Measurements from ENCODE around the gene C19orf12. TPM values are rescaled to one million over a fixed set of nuclear protein-coding genes. Genes with fewer than 3 reads are reported as not detected.

C19orf12 gene
- total and polyA plus RNA-seq, 2 experiments from 2014 or later = 11.4 to 17.2 TPM

- H3K27ac Mint-ChIP-seq = no peak overlapping the region
- H3K27me3 Mint-ChIP-seq (ENCODE audit: insufficient read depth, low read depth, poor library complexity) = peaks cover 7% of the 10 kb centered on the region
- H3K4me3 Mint-ChIP-seq = no peak overlapping the region
- no peaks in the 10 kb centered on the region; the same call in 2 of the 3 replicates for H3K36me3 Mint-ChIP-seq (ENCODE audit: low read depth)
- Histone ChIP-seq H3K79me2 (replicated peaks; ENCODE audit: insufficient read depth) (no peaks in the 10 kb centered on the region), H3K27me3 (ENCODE audit: insufficient read depth) (no peaks in the 10 kb centered on the region), H3K27ac (ENCODE audit: low read depth) (no peak overlapping the region), H3K4me3 (no peak overlapping the region), H2AFZ (no peak overlapping the region), H3K9me2 (ENCODE audit: insufficient read depth) (no peaks in the 10 kb centered on the region), H3F3A (replicated peaks; ENCODE audit: low read depth) (no peaks in the 10 kb centered on the region), H3K4me2 (no peak overlapping the region), H4K20me1 (replicated peaks; ENCODE audit: insufficient read depth) (no peaks in the 10 kb centered on the region), H3K36me3 (ENCODE audit: insufficient read depth) (no peaks in the 10 kb centered on the region; the same call in 1 of the 2 replicates), H3K4me1 (ENCODE audit: insufficient read depth) (no peaks in the 10 kb centered on the region)
- peaks cover 7% of the 10 kb centered on the region; the same call in 2 of the 3 replicates for H3K4me1 Mint-ChIP-seq
- H3K9me3 Mint-ChIP-seq = peaks cover 29% of the 10 kb centered on the region
- DNase-seq (ENCODE audit: low spot score) = peak; percentile 85
- TF ChIP-seq ETS1 (IDR thresholded peaks at IDR 0.05) = no peak
- TF ChIP-seq, protein P1, sequence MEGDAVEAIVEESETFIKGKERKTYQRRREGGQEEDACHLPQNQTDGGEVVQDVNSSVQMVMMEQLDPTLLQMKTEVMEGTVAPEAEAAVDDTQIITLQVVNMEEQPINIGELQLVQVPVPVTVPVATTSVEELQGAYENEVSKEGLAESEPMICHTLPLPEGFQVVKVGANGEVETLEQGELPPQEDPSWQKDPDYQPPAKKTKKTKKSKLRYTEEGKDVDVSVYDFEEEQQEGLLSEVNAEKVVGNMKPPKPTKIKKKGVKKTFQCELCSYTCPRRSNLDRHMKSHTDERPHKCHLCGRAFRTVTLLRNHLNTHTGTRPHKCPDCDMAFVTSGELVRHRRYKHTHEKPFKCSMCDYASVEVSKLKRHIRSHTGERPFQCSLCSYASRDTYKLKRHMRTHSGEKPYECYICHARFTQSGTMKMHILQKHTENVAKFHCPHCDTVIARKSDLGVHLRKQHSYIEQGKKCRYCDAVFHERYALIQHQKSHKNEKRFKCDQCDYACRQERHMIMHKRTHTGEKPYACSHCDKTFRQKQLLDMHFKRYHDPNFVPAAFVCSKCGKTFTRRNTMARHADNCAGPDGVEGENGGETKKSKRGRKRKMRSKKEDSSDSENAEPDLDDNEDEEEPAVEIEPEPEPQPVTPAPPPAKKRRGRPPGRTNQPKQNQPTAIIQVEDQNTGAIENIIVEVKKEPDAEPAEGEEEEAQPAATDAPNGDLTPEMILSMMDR (conservative IDR thresholded peaks at IDR 0.05; ENCODE audit: low read depth in 2 of 2) = peak; percentile 77 to 91
- peak; percentile 99 for ATAC-seq
Observed at GRCh38 chr19:29694669-29695627, 20.1 kb downstream of the C19orf12 start.

- H3K27me3 Mint-ChIP-seq (ENCODE audit: insufficient read depth, low read depth, poor library complexity) = peaks cover 7% of the 10 kb centered on the region
- no peaks in the 10 kb centered on the region for H3K4me1 ChIP-seq (ENCODE audit: insufficient read depth)
- no peaks in the 10 kb centered on the region for H3K27me3 ChIP-seq (ENCODE audit: insufficient read depth)
- H3K4me1 Mint-ChIP-seq = peaks cover 7% of the 10 kb centered on the region; the same call in 2 of the 3 replicates
- H3K9me3 Mint-ChIP-seq = peaks cover 36% of the 10 kb centered on the region
- H4K20me1 ChIP-seq (replicated peaks; ENCODE audit: insufficient read depth) = no peaks in the 10 kb centered on the region
- H2AFZ ChIP-seq = no peak overlapping the region
- H3K36me3 Mint-ChIP-seq (ENCODE audit: low read depth) = peaks cover 5% of the 10 kb centered on the region
- ATAC-seq (no peak; the same call in 2 of the 3 replicates), DNase-seq (ENCODE audit: low spot score) (no peak)
- no peaks in the 10 kb centered on the region for H3F3A ChIP-seq (replicated peaks; ENCODE audit: low read depth)
- no peak overlapping the region for H3K27ac ChIP-seq (ENCODE audit: low read depth)
- H3K4me3 Mint-ChIP-seq = no peak overlapping the region
- H3K4me2 ChIP-seq = no peak overlapping the region
- peaks cover 5% of the 10 kb centered on the region; the same call in 1 of the 2 replicates for H3K9me2 ChIP-seq (ENCODE audit: insufficient read depth)
- no peaks in the 10 kb centered on the region for H3K79me2 ChIP-seq (replicated peaks; ENCODE audit: insufficient read depth)
- no peaks in the 10 kb centered on the region; the same call in 1 of the 2 replicates for H3K36me3 ChIP-seq (ENCODE audit: insufficient read depth)
- TF ChIP-seq STAT1 (IDR thresholded peaks at IDR 0.05; ENCODE audit: unreplicated experiment) (no peak), EZH2 (IDR thresholded peaks at IDR 0.05; ENCODE audit: low read depth, unreplicated experiment) (no peak)
- H3K27ac Mint-ChIP-seq = no peak overlapping the region
- no peak overlapping the region for H3K4me3 ChIP-seq
Observed at GRCh38 chr19:29694161-29694560, 20.9 kb downstream of the C19orf12 start.

- Histone ChIP-seq H2AFZ (peak overlapping the region; percentile 90), H3F3A (replicated peaks; ENCODE audit: low read depth) (no peaks in the 10 kb centered on the region), H3K27ac (ENCODE audit: low read depth) (no peak overlapping the region), H3K4me3 (no peak overlapping the region), H3K36me3 (ENCODE audit: insufficient read depth) (no peaks in the 10 kb centered on the region; the same call in 1 of the 2 replicates), H3K9me2 (ENCODE audit: insufficient read depth) (peaks cover 5% of the 10 kb centered on the region; the same call in 1 of the 2 replicates), H3K27me3 (ENCODE audit: insufficient read depth) (no peaks in the 10 kb centered on the region), H3K4me2 (no peak overlapping the region), H4K20me1 (replicated peaks; ENCODE audit: insufficient read depth) (no peaks in the 10 kb centered on the region), H3K4me1 (ENCODE audit: insufficient read depth) (no peaks in the 10 kb centered on the region), H3K79me2 (replicated peaks; ENCODE audit: insufficient read depth) (no peaks in the 10 kb centered on the region)
- DNase-seq (ENCODE audit: low spot score) (peak; percentile 83), ATAC-seq (peak; percentile 68)
- H3K4me3 Mint-ChIP-seq = no peak overlapping the region
- no peak for TF ChIP-seq EZH2 (IDR thresholded peaks at IDR 0.05; ENCODE audit: low read depth, unreplicated experiment)
- TF ChIP-seq, protein P1 (conservative IDR thresholded peaks at IDR 0.05; ENCODE audit: low read depth in 2 of 2) = peak; percentile 63 to 76
- H3K4me1 Mint-ChIP-seq = peaks cover 7% of the 10 kb centered on the region
- peak overlapping the region; percentile 89 for H3K27ac Mint-ChIP-seq
- peaks cover 6% of the 10 kb centered on the region for H3K27me3 Mint-ChIP-seq (ENCODE audit: insufficient read depth, low read depth, poor library complexity)
- peaks cover 8% of the 10 kb centered on the region for H3K36me3 Mint-ChIP-seq (ENCODE audit: low read depth)
- peaks cover 40% of the 10 kb centered on the region for H3K9me3 Mint-ChIP-seq
Observed at GRCh38 chr19:29690842-29691241, 24.2 kb downstream of the C19orf12 start.
